HG02588 (cell line): Measurements from ENCODE around the gene RAB41.
"Not testable (repeated sequence)": the region's sequence is repeated elsewhere in the genome, so short reads cannot be mapped to it uniquely, and the experiment has no call there.

ENCODE experiments used
- ATAC-seq: cut with Tn5 transposase; IDR thresholded peaks from one replicate; pipeline ENCODE4 v1.9.1; 2021; ENCODE audit warnings: mild to moderate bottlenecking, moderate library complexity; ENCODE audit not compliant: unreplicated experiment

Gene RAB41

GRCh38 chrX:70289793-70290770 lies 8.1 kb downstream of the RAB41 start, which contains the start of the genes KIF4A and PDZD11:
KIF4A (plus strand) TSS chrX:70290104; CDS start chrX:70290459, 355 bp downstream.
PDZD11 (minus strand) TSS chrX:70289927; CDS start chrX:70289341, 586 bp downstream.
- peak; percentile 96 for ATAC-seq

- ATAC-seq = no peak
These were observed 10.8 kb downstream of the RAB41 start for GRCh38 chrX:70292788-70293187.

GRCh38 chrX:70293621-70294020 lies 11.6 kb downstream of the RAB41 start:
- ATAC-seq = no peak

GRCh38 chrX:70301716-70302115 lies 19.7 kb downstream of the RAB41 start:
- ATAC-seq = no peak

- ATAC-seq = no peak
These were observed 31.5 kb downstream of the RAB41 start for GRCh38 chrX:70313503-70313902.

- no peak for ATAC-seq
These were observed 40.8 kb downstream of the RAB41 start for GRCh38 chrX:70322784-70323183.

GRCh38 chrX:70323628-70324027 lies 41.7 kb downstream of the RAB41 start:
- ATAC-seq = not testable (repeated sequence)

- no peak for ATAC-seq
These were observed 42.4 kb downstream of the RAB41 start for GRCh38 chrX:70324326-70324725.

GRCh38 chrX:70331161-70331560 lies 49.2 kb downstream of the RAB41 start:
- ATAC-seq = no peak

- ATAC-seq = no peak
These were observed 50.6 kb downstream of the RAB41 start for GRCh38 chrX:70332600-70332999.
